CD14-positive monocyte (primary cell): ENCODE measurements around the gene SLC25A14. TPM values are rescaled to one million over a fixed set of nuclear protein-coding genes. Genes with fewer than 3 reads are reported as not detected.

ENCODE experiments used
- DNase-seq, 3 donors: peaks; one replicate each; pipeline ENCODE4 v3.0.0-alpha.2; 2011 to 2022
- H2AFZ ChIP-seq: 2 replicates; pipeline ENCODE4 v1.6.0; 2012; ENCODE audit warnings: mild to moderate bottlenecking, low read depth, low read length, inconsistent platforms; ENCODE audit not compliant: insufficient read depth, poor library complexity, severe bottlenecking
- H3K27ac ChIP-seq, 2 donors: 1 replicate in 1 of 2; 2 replicates in 1 of 2; pipeline ENCODE4 v1.5.1; 2012 to 2013; ENCODE audit warnings: low read length in 2 of 2, control low read depth in 1 of 2, inconsistent platforms in 1 of 2, low read depth in 1 of 2, mild to moderate bottlenecking in 1 of 2
- H3K27me3 ChIP-seq, 2 donors: one replicate each; pipeline versions ENCODE4 v1.6.0 to v1.6.1; 2011 to 2013; ENCODE audit warnings: low read length in 2 of 2; ENCODE audit not compliant: control insufficient read depth in 2 of 2, insufficient read depth in 2 of 2
- H3K36me3 ChIP-seq, 2 donors: replicated peaks in 1 of 2; 1 replicate in 1 of 2; 2 replicates in 1 of 2; pipeline versions ENCODE4 v1.5.1 to v1.6.1; 2012 to 2013; ENCODE audit warnings: low read length in 2 of 2, control low read depth in 1 of 2, inconsistent platforms in 1 of 2, mild to moderate bottlenecking in 1 of 2; ENCODE audit not compliant: insufficient read depth in 2 of 2, control insufficient read depth in 1 of 2
- H3K4me1 ChIP-seq, 2 donors: 1 replicate in 1 of 2; 2 replicates in 1 of 2; pipeline versions ENCODE4 v1.5.1 to v1.6.1; 2012 to 2013; ENCODE audit warnings: low read length in 2 of 2, control low read depth in 1 of 2, inconsistent platforms in 1 of 2, mild to moderate bottlenecking in 1 of 2, moderate library complexity in 1 of 2; ENCODE audit not compliant: insufficient read depth in 2 of 2, control insufficient read depth in 1 of 2
- H3K4me2 ChIP-seq: replicated peaks from 2 replicates; pipeline ENCODE3; 2012; ENCODE audit warnings: low read length, moderate library complexity, mild to moderate bottlenecking; ENCODE audit not compliant: poor library complexity, severe bottlenecking; ENCODE audit errors: extremely low read depth
- H3K4me3 ChIP-seq, 3 experiments: fragments of 200-600 bp in 1 of 3; sonication (generic) in 1 of 3; replicated peaks in 1 of 3; 1 replicate in 2 of 3; 2 replicates in 1 of 3; pipeline ENCODE4 v1.5.1; 2011 to 2013; ENCODE audit warnings: low read length in 3 of 3, mild to moderate bottlenecking in 3 of 3, control low read depth in 2 of 3, low read depth in 2 of 3, inconsistent platforms in 1 of 3, moderate library complexity in 1 of 3
- H3K79me2 ChIP-seq: 2 replicates; pipeline ENCODE4 v1.6.0; 2012; ENCODE audit warnings: mild to moderate bottlenecking, control low read depth, inconsistent platforms, low read length, moderate library complexity; ENCODE audit not compliant: insufficient read depth
- H3K9ac ChIP-seq: 2 replicates; pipeline ENCODE4 v1.6.0; 2017; ENCODE audit warnings: low read length, mild to moderate bottlenecking; ENCODE audit not compliant: insufficient read depth, poor library complexity, severe bottlenecking
- H3K9me3 ChIP-seq, 2 donors: replicated peaks in 1 of 2; 1 replicate in 1 of 2; 2 replicates in 1 of 2; pipeline versions ENCODE4 v1.5.1 to v1.6.1; 2012 to 2013; ENCODE audit warnings: low read length in 2 of 2, control low read depth in 1 of 2; ENCODE audit not compliant: control insufficient read depth in 1 of 2, insufficient read depth in 1 of 2
- H4K20me1 ChIP-seq: 2 replicates; pipeline ENCODE4 v1.6.0; 2012; ENCODE audit warnings: mild to moderate bottlenecking, low read length, control low read depth, moderate library complexity; ENCODE audit not compliant: insufficient read depth
- H3K27ac Mint-ChIP-seq, 7 donors: one replicate each; pipeline ENCODE4 v1.8.0; 2020; ENCODE audit warnings: mild to moderate bottlenecking in 7 of 7, mixed read lengths in 7 of 7, moderate library complexity in 6 of 7, inconsistent platforms in 2 of 7
- H3K27me3 Mint-ChIP-seq, 3 donors: one replicate each; pipeline ENCODE4 v1.8.0; 2021 to 2022; ENCODE audit warnings: low read depth in 3 of 3, mild to moderate bottlenecking in 3 of 3, mixed read lengths in 3 of 3, moderate library complexity in 3 of 3, inconsistent platforms in 1 of 3
- H3K36me3 Mint-ChIP-seq, 2 donors: one replicate each; pipeline ENCODE4 v1.8.0; 2020; ENCODE audit warnings: mixed read lengths in 2 of 2, inconsistent platforms in 1 of 2, mild to moderate bottlenecking in 1 of 2
- H3K4me1 Mint-ChIP-seq: one replicate; pipeline ENCODE4 v1.8.0; 2020; ENCODE audit warnings: mild to moderate bottlenecking, mixed read lengths
- H3K4me3 Mint-ChIP-seq, 2 donors: one replicate each; pipeline ENCODE4 v1.8.0; 2020; ENCODE audit warnings: mild to moderate bottlenecking in 2 of 2, mixed read lengths in 2 of 2, moderate library complexity in 1 of 2
- H3K9me3 Mint-ChIP-seq, 7 donors: one replicate each; pipeline ENCODE4 v1.8.0; 2020 to 2022; ENCODE audit warnings: mixed read lengths in 7 of 7, mild to moderate bottlenecking in 6 of 7, moderate library complexity in 6 of 7, inconsistent platforms in 2 of 7
- WGBS: methylation state at CpG from one replicate; pipeline ENCODE4 v1.1.5; 2013; ENCODE audit warnings: missing lambda C conversion rate; ENCODE audit not compliant: insufficient coverage; 5-methylcytosine and 5-hydroxymethylcytosine counted together
- intact Hi-C, 2 donors: fragments of 100-400 bp; cut with micrococcal nuclease; formaldehyde crosslinking; loops; one replicate each; pipeline versions ENCODE4 v1.15.0 to v1.15.1; 2023
- polyA plus RNA-seq, 3 donors: library from polyadenylated mRNA; depleted of rRNA in 1 of 3; unstranded in 2 of 3; stranded (reverse) in 1 of 3; fragments of 300-500 nt in 2 of 3; fragments of >200 nt in 1 of 3; fragmentation: Illumina TruSeq in 2 of 3; gene quantifications; 1 replicate in 2 of 3; 2 replicates in 1 of 3; pipeline ENCODE4 v1.2.3, GENCODE V29; 2012 to 2021
- TF ChIP-seq, protein P1 (sequence below): fragments of 200-600 bp; IDR thresholded peaks from one replicate; pipeline ENCODE4 v1.8.0; 2022; ENCODE audit warnings: antibody characterized with exemption, mild to moderate bottlenecking

Gene SLC25A14
- polyA plus RNA-seq, 3 donors, result 7.5 to 19.2 (median 12.2) TPM

DNA sequence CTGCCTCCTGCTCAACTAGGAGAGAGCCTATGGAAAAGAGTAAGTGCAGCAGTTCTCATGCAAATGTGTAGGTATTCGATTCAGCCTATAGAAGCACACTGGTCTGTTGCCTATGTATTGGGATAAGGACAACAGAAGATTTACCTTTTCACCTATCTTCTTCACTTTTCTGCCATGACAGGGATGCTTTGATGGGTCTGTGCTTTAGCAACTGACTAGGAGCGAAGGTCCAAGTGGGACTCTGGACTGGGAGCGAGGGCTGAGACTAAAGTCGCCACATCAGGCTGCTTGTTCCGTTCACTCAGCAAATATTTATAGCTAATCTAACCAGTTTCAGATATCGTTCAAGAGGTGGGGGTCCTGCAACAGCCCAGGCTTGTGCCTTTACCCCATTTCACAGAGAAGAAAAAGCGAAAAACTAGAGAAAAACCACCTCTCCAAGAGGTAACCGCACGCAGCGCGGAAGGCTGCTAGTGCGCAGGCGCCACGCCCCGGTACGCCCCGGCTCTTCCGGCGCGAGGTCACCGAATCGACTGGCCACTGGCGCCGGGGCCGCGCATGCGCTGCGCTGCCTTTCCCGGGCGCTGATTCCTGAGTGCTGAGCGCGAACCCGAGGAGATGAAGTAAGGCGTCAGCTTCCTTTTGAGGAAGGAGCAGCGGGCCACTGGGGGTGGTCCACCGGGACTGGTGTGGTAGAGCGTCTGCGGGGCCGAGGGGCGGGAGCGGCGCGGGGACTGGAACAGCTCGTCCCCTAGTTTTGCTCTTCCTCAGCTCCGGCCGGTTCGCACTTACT is 61.9 kb downstream of the SLC25A14 start, which contains the start of gene RBMX2:
TSS of gene RBMX2 (plus strand) at position 573 of the 793 bp plus-strand sequence. CDS start at position 619, 46 bp downstream.
- Histone ChIP-seq H3K4me2 (peak within 1 kb of the TSS; percentile 81), H3K79me2 (peaks cover 5% of the 10 kb centered on the region), H4K20me1 (no peaks in the 10 kb centered on the region), H3K9ac (peak within 1 kb of the TSS; percentile 71), H3K27ac (peak within 1 kb of the TSS; percentile 42 to 81), H3K4me1 (peaks cover 9 to 13% of the 10 kb centered on the region in 2 donors), H3K27me3 (peaks cover 4 to 17% of the 10 kb centered on the region in 2 donors), H3K36me3 (peaks cover 8 to 12% of the 10 kb centered on the region in 2 donors), H3K9me3 (no peaks in the 10 kb centered on the region), H3K4me3 (peak within 1 kb of the TSS; percentile 76 to 94 (median 90)), H2AFZ (peak within 1 kb of the TSS; percentile 89)
- Mint-ChIP-seq H3K27me3 (peaks cover 5 to 9% (median 6%) of the 10 kb centered on the region in 3 donors), H3K9me3 (no peaks in the 10 kb centered on the region), H3K27ac (peak within 1 kb of the TSS; percentile 81 to 93 (median 86)), H3K4me3 (peak within 1 kb of the TSS; percentile 79 to 97), H3K36me3 (peaks cover 11 to 13% of the 10 kb centered on the region in 2 donors), H3K4me1 (peaks cover 10% of the 10 kb centered on the region)
- TF ChIP-seq, protein P1, sequence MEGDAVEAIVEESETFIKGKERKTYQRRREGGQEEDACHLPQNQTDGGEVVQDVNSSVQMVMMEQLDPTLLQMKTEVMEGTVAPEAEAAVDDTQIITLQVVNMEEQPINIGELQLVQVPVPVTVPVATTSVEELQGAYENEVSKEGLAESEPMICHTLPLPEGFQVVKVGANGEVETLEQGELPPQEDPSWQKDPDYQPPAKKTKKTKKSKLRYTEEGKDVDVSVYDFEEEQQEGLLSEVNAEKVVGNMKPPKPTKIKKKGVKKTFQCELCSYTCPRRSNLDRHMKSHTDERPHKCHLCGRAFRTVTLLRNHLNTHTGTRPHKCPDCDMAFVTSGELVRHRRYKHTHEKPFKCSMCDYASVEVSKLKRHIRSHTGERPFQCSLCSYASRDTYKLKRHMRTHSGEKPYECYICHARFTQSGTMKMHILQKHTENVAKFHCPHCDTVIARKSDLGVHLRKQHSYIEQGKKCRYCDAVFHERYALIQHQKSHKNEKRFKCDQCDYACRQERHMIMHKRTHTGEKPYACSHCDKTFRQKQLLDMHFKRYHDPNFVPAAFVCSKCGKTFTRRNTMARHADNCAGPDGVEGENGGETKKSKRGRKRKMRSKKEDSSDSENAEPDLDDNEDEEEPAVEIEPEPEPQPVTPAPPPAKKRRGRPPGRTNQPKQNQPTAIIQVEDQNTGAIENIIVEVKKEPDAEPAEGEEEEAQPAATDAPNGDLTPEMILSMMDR, result no peak
- DNase-seq, result peak; percentile 72 to 85 (median 80)
- 0% methylated on average over 12 of the region's 47 CpGs for WGBS
- intact Hi-C loops, result loop anchor here in 1 of 2 donors (10.0 kb wide), 1 partner anchor 503 kb away; the partner anchor contains the start of gene ENOX2

DNA sequence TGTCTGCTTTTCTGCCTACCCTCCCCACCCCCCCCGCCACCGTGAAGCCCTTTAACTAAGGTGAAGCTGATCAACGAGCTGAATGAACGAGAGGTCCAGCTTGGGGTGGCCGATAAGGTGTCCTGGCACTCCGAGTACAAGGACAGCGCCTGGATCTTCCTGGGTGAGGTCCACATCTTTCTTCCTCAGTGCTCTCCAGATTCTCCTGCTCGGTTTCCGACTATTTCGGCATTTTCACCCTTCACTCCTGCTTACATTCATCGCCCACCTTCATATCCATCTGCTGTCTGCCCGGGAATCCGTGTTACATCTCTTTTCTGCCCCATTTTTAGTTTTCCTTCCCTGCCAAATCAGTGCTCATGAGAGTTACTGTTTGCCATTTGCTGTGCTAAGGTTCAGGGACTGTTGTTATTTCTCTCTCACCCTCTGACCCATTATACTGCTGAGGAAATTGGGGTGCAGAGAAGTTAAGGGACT is 62.5 kb downstream of the SLC25A14 start:
- Mint-ChIP-seq H3K27me3 (peaks cover 3 to 8% (median 3%) of the 10 kb centered on the region in 3 donors), H3K27ac (peak overlapping the region in 6 of 7 donors; percentile 54 to 93 (median 85)), H3K4me3 (peak overlapping the region; percentile 79 to 97), H3K36me3 (peaks cover 11 to 13% of the 10 kb centered on the region in 2 donors), H3K9me3 (no peaks in the 10 kb centered on the region), H3K4me1 (peaks cover 10% of the 10 kb centered on the region)
- Histone ChIP-seq H3K4me2 (peak overlapping the region; percentile 81), H4K20me1 (no peaks in the 10 kb centered on the region), H3K79me2 (peaks cover 5% of the 10 kb centered on the region), H3K27me3 (peaks cover 4 to 11% of the 10 kb centered on the region in 2 donors), H3K36me3 (peaks cover 8 to 12% of the 10 kb centered on the region in 2 donors), H3K9me3 (no peaks in the 10 kb centered on the region), H3K9ac (peak overlapping the region; percentile 71), H3K27ac (peak overlapping the region; percentile 42 to 81), H2AFZ (peak overlapping the region; percentile 89), H3K4me3 (peak overlapping the region; percentile 76 to 94 (median 90)), H3K4me1 (peaks cover 9 to 13% of the 10 kb centered on the region in 2 donors)
- 8% methylated on average over 4 of the region's 13 CpGs for WGBS
- intact Hi-C loops, result loop anchor here in 1 of 2 donors (10.0 kb wide), 1 partner anchor 503 kb away; the partner anchor contains the start of gene ENOX2
- no peak for DNase-seq
- TF ChIP-seq, protein P1, result no peak
